Astrocyte (in vitro differentiated cells and primary cell): Measurements from ENCODE around the gene KIF23.

ENCODE experiments used
- EZH2 ChIP-seq: IDR thresholded peaks from 2 replicates; pipeline ENCODE4 v1.6.1; 2012; ENCODE audit warnings: mild to moderate bottlenecking, low read length, inconsistent platforms; ENCODE audit not compliant: insufficient read depth
- TF ChIP-seq, protein P1 (sequence below): IDR thresholded peaks from 2 replicates; pipeline ENCODE4 v1.5.1; 2011; ENCODE audit warnings: low read depth, mild to moderate bottlenecking, inconsistent platforms, low read length, moderate library complexity; ENCODE audit not compliant: insufficient read depth

DNA sequence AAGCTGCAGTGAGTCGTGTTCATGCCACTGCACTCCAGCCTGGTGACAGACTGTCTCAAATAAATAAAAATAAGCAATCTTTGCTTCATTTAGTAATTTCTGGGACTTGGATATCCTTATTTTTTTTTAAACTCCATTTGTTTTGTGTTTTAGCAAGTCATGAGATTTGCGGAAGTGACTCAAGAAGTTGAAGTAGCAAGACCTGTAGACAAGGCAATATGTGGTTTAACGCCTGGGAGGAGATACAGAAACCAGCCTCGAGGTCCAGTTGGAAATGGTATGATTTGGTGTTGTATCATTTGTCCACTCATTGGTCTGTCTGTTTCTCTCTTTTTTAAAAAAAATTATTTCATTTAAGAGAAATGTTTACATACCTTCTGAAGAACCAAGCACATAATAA lies 21.8 kb downstream of the KIF23 start:
- TF ChIP-seq, protein P1, sequence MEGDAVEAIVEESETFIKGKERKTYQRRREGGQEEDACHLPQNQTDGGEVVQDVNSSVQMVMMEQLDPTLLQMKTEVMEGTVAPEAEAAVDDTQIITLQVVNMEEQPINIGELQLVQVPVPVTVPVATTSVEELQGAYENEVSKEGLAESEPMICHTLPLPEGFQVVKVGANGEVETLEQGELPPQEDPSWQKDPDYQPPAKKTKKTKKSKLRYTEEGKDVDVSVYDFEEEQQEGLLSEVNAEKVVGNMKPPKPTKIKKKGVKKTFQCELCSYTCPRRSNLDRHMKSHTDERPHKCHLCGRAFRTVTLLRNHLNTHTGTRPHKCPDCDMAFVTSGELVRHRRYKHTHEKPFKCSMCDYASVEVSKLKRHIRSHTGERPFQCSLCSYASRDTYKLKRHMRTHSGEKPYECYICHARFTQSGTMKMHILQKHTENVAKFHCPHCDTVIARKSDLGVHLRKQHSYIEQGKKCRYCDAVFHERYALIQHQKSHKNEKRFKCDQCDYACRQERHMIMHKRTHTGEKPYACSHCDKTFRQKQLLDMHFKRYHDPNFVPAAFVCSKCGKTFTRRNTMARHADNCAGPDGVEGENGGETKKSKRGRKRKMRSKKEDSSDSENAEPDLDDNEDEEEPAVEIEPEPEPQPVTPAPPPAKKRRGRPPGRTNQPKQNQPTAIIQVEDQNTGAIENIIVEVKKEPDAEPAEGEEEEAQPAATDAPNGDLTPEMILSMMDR, result no peak
- TF ChIP-seq EZH2, result no peak
